HepG2 (cell line): ENCODE measurements around the gene UBE3D. TPM values are rescaled to one million over a fixed set of nuclear protein-coding genes. Genes with fewer than 3 reads are reported as not detected.
A peak's percentile ranks its signal among the peaks of the same experiment; 100 is the strongest.

Source experiments
- CHD4 ChIP-seq: fragments of 200-600 bp; sonication (generic); IDR thresholded peaks from 2 replicates; pipeline ENCODE4 v1.7.0; 2017; ENCODE audit warnings: mild to moderate bottlenecking, low read length, borderline replicate concordance
- HDAC6 ChIP-seq: fragments of 200-600 bp; sonication (generic); IDR thresholded peaks from 2 replicates; pipeline ENCODE4 v1.7.0; 2017; ENCODE audit warnings: mild to moderate bottlenecking, antibody characterized with exemption, low read length, low read depth
- KDM4B ChIP-seq: sonication (generic); formaldehyde crosslinking; IDR thresholded peaks from 2 replicates; pipeline ENCODE4 v1.4.0; 2020; ENCODE audit warnings: missing genetic modification reagents
- KLF12 ChIP-seq: sonication (generic); formaldehyde crosslinking; IDR thresholded peaks from 2 replicates; pipeline ENCODE4 v1.4.0; 2020; ENCODE audit warnings: missing genetic modification reagents, borderline replicate concordance
- LCORL ChIP-seq, 2 experiments: fragments of 450-650 bp in 1 of 2; sonication (generic) in 1 of 2; formaldehyde crosslinking in 1 of 2; IDR thresholded peaks; 2 replicates each; pipeline versions ENCODE4 v1.5.0 to v1.6.1; 2017 to 2020; ENCODE audit warnings: antibody characterized with exemption in 1 of 2, missing genetic modification reagents in 1 of 2
- NFE2L1 ChIP-seq: sonication (generic); formaldehyde crosslinking; IDR thresholded peaks from 2 replicates; pipeline ENCODE4 v1.4.0; 2020; ENCODE audit warnings: missing genetic modification reagents, mild to moderate bottlenecking, borderline replicate concordance
- PHF5A ChIP-seq: IDR thresholded peaks from one replicate; pipeline ENCODE4 v1.6.1; 2018; ENCODE audit warnings: low read depth, missing genetic modification reagents; ENCODE audit not compliant: unreplicated experiment
- RXRA ChIP-seq: sonication (generic); formaldehyde crosslinking; IDR thresholded peaks from 2 replicates; pipeline ENCODE4 v1.5.1; 2020; ENCODE audit warnings: missing genetic modification reagents
- SALL2 ChIP-seq: sonication (generic); formaldehyde crosslinking; IDR thresholded peaks from 2 replicates; pipeline ENCODE4 v1.8.1; 2023; ENCODE audit warnings: mild to moderate bottlenecking, missing genetic modification reagents, inconsistent platforms
- SOX6 ChIP-seq, 2 experiments: fragments of 450-650 bp in 1 of 2; sonication (generic) in 1 of 2; formaldehyde crosslinking in 1 of 2; IDR thresholded peaks; 2 replicates each; pipeline versions ENCODE4 v1.4.0 to v1.6.1; 2017 to 2020; ENCODE audit warnings: antibody characterized with exemption in 1 of 2, mild to moderate bottlenecking in 1 of 2, missing genetic modification reagents in 1 of 2
- SSRP1 ChIP-seq: IDR thresholded peaks from 2 replicates; pipeline ENCODE4 v1.6.1; 2016; ENCODE audit warnings: control low read depth
- TAF1 ChIP-seq: sonication (generic); formaldehyde crosslinking; IDR thresholded peaks from 2 replicates; pipeline ENCODE4 v1.4.0; 2020; ENCODE audit warnings: missing genetic modification reagents
- ZNF225 ChIP-seq: sonication (generic); formaldehyde crosslinking; IDR thresholded peaks from 2 replicates; pipeline ENCODE4 v1.4.0; 2020; ENCODE audit warnings: mild to moderate bottlenecking, missing genetic modification reagents
- ZNF564 ChIP-seq: sonication (generic); formaldehyde crosslinking; IDR thresholded peaks from 2 replicates; pipeline ENCODE4 v1.8.1; 2023; ENCODE audit warnings: mild to moderate bottlenecking, missing genetic modification reagents
- ZNF839 ChIP-seq: sonication (generic); formaldehyde crosslinking; IDR thresholded peaks from 2 replicates; pipeline ENCODE4 v1.4.0; 2020; ENCODE audit warnings: missing genetic modification reagents, mild to moderate bottlenecking, borderline replicate concordance
- ZSCAN21 ChIP-seq: sonication (generic); formaldehyde crosslinking; IDR thresholded peaks from 2 replicates; pipeline ENCODE4 v1.8.0; 2022; ENCODE audit warnings: mild to moderate bottlenecking, missing genetic modification reagents, moderate library complexity, borderline replicate concordance
- polyA plus RNA-seq, 8 experiments: library from polyadenylated mRNA; depleted of rRNA in 3 of 8; stranded (reverse) in 7 of 8; unstranded in 1 of 8; fragments of >200 nt; fragmentation: Illumina TruSeq in 4 of 8; extraction: Trizol in 4 of 8; gene quantifications; 2 replicates each; pipeline versions ENCODE4 v1.2.1 to v1.2.3, GENCODE V29; 2011 to 2016; ENCODE audit warnings: low read depth in 4 of 8, missing spikeins in 1 of 8, mixed read lengths in 1 of 8; ENCODE audit not compliant: insufficient read depth in 1 of 8
- total RNA-seq, 5 experiments: library from RNA; depleted of rRNA; stranded (reverse); fragments of >200 nt; fragmentation: Illumina TruSeq; extraction: Trizol; gene quantifications; 2 replicates each; pipeline ENCODE4 v1.2.3, GENCODE V29; 2016; ENCODE audit warnings: low read depth in 1 of 5
- TF ChIP-seq, protein P1 (sequence below): sonication (generic); formaldehyde crosslinking; IDR thresholded peaks from 2 replicates; pipeline ENCODE4 v1.5.0; 2020; ENCODE audit warnings: mild to moderate bottlenecking, missing genetic modification reagents
- TF ChIP-seq, protein P2 (sequence below): sonication (generic); formaldehyde crosslinking; IDR thresholded peaks from 2 replicates; pipeline ENCODE4 v1.4.0; 2020; ENCODE audit warnings: missing genetic modification reagents
- TF ChIP-seq, protein P3 (sequence below): IDR thresholded peaks from 2 replicates; pipeline ENCODE4 v1.6.1; 2016; ENCODE audit warnings: missing genetic modification reagents, missing compliant biosample characterization
- TF ChIP-seq, protein P4 (sequence below): sonication (generic); formaldehyde crosslinking; IDR thresholded peaks from 2 replicates; pipeline ENCODE4 v1.4.0; 2020; ENCODE audit warnings: missing genetic modification reagents
- TF ChIP-seq, protein P5 (sequence below): sonication (generic); formaldehyde crosslinking; IDR thresholded peaks from 2 replicates; pipeline ENCODE4 v1.8.0; 2022; ENCODE audit warnings: mild to moderate bottlenecking, missing genetic modification reagents, moderate library complexity

The UBE3D gene
- total and polyA plus RNA-seq, 2 of the 13 experiments (the other 11 are each of a cell fraction or from before 2014, with no cell fraction given) = 5.1 to 11.4 TPM

DNA sequence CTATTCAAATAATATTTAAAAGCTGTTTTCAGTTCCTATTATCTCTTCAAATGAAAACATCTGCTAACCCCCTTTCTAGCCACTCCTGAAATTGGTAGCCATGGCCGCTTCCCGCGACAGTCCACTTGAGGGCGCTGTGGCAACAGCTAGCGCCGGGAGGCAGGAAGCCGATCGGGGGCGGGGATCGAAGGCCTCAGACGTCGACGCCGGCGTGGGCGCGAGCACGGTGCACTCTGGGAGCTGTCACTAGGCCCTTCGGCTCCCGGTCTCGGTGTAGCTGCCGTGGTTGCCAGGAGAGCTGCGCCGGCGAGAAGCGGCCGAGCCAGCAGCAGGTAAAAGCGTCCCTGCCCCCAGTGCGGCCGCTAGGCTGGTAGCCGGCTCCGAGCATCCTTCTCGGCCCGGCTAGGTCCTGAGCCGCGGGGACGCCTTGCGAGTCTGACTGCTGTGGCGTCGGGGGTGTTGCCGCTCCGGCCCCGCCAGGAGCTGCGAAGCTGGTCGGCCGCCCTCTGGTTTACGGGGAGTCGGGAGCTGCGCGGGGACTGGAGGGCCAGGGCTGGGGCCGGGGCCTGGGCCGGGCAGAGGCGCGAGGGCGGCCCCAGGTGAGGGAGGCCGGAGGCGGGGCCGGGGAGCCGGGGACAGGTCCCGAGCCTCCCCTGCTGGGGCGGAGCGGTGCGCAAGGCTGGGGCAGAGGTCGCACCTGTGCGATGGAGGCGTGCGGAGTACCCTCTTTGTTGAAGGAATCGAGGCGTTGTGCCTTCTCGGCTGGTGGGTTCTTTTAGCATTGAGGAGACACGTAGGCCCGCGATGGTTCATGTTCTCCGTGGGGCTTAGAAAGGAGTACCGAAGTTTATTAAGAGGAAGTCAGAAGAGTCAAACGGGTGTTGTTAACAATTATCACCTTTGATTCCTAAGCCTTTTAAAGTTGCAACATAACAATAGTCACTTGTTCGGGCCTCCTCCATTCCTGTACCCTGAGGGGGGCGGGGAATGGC lies 2.1 kb upstream of the UBE3D start, which contains the start of gene DOP1A (continued):
- peak; percentile 53; the same call in 1 of the 2 replicates for TF ChIP-seq KLF12
- TF ChIP-seq ZSCAN21 (CRISPR knock-in tag) = peak; percentile 84; the same call in 1 of the 2 replicates
- TF ChIP-seq, protein P1, sequence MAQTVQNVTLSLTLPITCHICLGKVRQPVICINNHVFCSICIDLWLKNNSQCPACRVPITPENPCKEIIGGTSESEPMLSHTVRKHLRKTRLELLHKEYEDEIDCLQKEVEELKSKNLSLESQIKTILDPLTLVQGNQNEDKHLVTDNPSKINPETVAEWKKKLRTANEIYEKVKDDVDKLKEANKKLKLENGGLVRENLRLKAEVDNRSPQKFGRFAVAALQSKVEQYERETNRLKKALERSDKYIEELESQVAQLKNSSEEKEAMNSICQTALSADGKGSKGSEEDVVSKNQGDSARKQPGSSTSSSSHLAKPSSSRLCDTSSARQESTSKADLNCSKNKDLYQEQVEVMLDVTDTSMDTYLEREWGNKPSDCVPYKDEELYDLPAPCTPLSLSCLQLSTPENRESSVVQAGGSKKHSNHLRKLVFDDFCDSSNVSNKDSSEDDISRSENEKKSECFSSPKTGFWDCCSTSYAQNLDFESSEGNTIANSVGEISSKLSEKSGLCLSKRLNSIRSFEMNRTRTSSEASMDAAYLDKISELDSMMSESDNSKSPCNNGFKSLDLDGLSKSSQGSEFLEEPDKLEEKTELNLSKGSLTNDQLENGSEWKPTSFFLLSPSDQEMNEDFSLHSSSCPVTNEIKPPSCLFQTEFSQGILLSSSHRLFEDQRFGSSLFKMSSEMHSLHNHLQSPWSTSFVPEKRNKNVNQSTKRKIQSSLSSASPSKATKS = no peak
- peak; percentile 93 for TF ChIP-seq SALL2
- no peak for TF ChIP-seq ZNF839 (CRISPR knock-in tag)
- TF ChIP-seq ZNF225 (CRISPR knock-in tag) = peak; percentile 65; the same call in 1 of the 2 replicates
- no peak for TF ChIP-seq HDAC6
- TF ChIP-seq SOX6 (IDR thresholded peaks at IDR 0.05) = no peak
- TF ChIP-seq SOX6 (CRISPR knock-in tag; IDR thresholded peaks at IDR 0.05) = peak; percentile 47; the same call in 1 of the 2 replicates
- TF ChIP-seq ZNF564 = no peak
- TF ChIP-seq, protein P2, sequence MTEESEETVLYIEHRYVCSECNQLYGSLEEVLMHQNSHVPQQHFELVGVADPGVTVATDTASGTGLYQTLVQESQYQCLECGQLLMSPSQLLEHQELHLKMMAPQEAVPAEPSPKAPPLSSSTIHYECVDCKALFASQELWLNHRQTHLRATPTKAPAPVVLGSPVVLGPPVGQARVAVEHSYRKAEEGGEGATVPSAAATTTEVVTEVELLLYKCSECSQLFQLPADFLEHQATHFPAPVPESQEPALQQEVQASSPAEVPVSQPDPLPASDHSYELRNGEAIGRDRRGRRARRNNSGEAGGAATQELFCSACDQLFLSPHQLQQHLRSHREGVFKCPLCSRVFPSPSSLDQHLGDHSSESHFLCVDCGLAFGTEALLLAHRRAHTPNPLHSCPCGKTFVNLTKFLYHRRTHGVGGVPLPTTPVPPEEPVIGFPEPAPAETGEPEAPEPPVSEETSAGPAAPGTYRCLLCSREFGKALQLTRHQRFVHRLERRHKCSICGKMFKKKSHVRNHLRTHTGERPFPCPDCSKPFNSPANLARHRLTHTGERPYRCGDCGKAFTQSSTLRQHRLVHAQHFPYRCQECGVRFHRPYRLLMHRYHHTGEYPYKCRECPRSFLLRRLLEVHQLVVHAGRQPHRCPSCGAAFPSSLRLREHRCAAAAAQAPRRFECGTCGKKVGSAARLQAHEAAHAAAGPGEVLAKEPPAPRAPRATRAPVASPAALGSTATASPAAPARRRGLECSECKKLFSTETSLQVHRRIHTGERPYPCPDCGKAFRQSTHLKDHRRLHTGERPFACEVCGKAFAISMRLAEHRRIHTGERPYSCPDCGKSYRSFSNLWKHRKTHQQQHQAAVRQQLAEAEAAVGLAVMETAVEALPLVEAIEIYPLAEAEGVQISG = peak; percentile 95
- TF ChIP-seq, protein P3, sequence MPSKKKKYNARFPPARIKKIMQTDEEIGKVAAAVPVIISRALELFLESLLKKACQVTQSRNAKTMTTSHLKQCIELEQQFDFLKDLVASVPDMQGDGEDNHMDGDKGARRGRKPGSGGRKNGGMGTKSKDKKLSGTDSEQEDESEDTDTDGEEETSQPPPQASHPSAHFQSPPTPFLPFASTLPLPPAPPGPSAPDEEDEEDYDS (CRISPR knock-in tag) = 0 out of 2 replicates have a peak, but pooled peaks have one; percentile 43
- TF ChIP-seq, protein P4, sequence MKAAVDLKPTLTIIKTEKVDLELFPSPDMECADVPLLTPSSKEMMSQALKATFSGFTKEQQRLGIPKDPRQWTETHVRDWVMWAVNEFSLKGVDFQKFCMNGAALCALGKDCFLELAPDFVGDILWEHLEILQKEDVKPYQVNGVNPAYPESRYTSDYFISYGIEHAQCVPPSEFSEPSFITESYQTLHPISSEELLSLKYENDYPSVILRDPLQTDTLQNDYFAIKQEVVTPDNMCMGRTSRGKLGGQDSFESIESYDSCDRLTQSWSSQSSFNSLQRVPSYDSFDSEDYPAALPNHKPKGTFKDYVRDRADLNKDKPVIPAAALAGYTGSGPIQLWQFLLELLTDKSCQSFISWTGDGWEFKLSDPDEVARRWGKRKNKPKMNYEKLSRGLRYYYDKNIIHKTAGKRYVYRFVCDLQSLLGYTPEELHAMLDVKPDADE (CRISPR knock-in tag) = 0 out of 2 replicates have a peak, but pooled peaks have one; percentile 73
- TF ChIP-seq LCORL (IDR thresholded peaks at IDR 0.05) = no peak
- peak; percentile 67; the same call in 1 of the 2 replicates for TF ChIP-seq LCORL (CRISPR knock-in tag; IDR thresholded peaks at IDR 0.05)
- TF ChIP-seq, protein P5, sequence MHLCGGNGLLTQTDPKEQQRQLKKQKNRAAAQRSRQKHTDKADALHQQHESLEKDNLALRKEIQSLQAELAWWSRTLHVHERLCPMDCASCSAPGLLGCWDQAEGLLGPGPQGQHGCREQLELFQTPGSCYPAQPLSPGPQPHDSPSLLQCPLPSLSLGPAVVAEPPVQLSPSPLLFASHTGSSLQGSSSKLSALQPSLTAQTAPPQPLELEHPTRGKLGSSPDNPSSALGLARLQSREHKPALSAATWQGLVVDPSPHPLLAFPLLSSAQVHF (CRISPR knock-in tag) = no peak; the same call in 1 of the 2 replicates
- TF ChIP-seq KDM4B (CRISPR knock-in tag) = peak; percentile 32; the same call in 1 of the 2 replicates
- no peak for TF ChIP-seq SSRP1 (CRISPR knock-in tag)
- peak; percentile 74 for TF ChIP-seq TAF1 (CRISPR knock-in tag)
- no peak for TF ChIP-seq PHF5A (CRISPR knock-in tag)
- peak; percentile 65 for TF ChIP-seq RXRA (CRISPR knock-in tag)
- no peak for TF ChIP-seq CHD4
- no peak for TF ChIP-seq NFE2L1 (CRISPR knock-in tag)
